Panc1 (cell line): ENCODE data around the gene KRT2. TPM values are rescaled to one million over a fixed set of nuclear protein-coding genes. Genes with fewer than 3 reads are reported as not detected.

Experiments
- ATAC-seq: fragments of 200-7000 bp; cut with Tn5 transposase; 2 replicates; pipeline ENCODE4 v1.9.1; 2020; ENCODE audit warnings: mild to moderate bottlenecking, moderate library complexity
- BruUV-seq: library from RNA; stranded (reverse); fragments of 400-500 nt; replicated peaks from 2 replicates; lab custom pipeline; 2021; lab: Mats Ljungman, UMichigan
- CTCF ChIA-PET: fragments of 300-600 bp; sonication (Branson Sonifier 250); formaldehyde crosslinking; loops from one replicate; lab custom pipeline; 2022; ENCODE audit warnings: antibody characterized with exemption; lab: Charles Lee
- POLR2A ChIA-PET: fragments of 300-600 bp; sonication (Branson Sonifier 250); formaldehyde crosslinking; loops from one replicate; lab custom pipeline; 2022; ENCODE audit warnings: antibody characterized with exemption; lab: Charles Lee
- DNase-seq: peaks from one replicate; pipeline ENCODE4 v3.0.0-alpha.2; 2010; ENCODE audit warnings: low read depth, low spot score
- H3K27ac ChIP-seq: 2 replicates; pipeline ENCODE4 v1.5.1; 2011; ENCODE audit warnings: mild to moderate bottlenecking, low read length, inconsistent platforms
- H3K27me3 ChIP-seq: fragments of 200-500 bp; sonication (Bioruptor generic); 2 replicates; pipeline ENCODE4 v1.6.0; 2014; ENCODE audit warnings: low read length, inconsistent platforms; ENCODE audit not compliant: control insufficient read depth, insufficient read depth
- H3K36me3 ChIP-seq: fragments of 200-500 bp; sonication (Bioruptor generic); 2 replicates; pipeline ENCODE4 v1.5.1; 2014; ENCODE audit warnings: inconsistent platforms, mild to moderate bottlenecking, low read length, moderate library complexity; ENCODE audit not compliant: control insufficient read depth, insufficient read depth
- H3K4me1 ChIP-seq: 2 replicates; pipeline ENCODE4 v1.5.1; 2011; ENCODE audit warnings: inconsistent platforms, mild to moderate bottlenecking, low read length, moderate library complexity; ENCODE audit not compliant: control insufficient read depth, insufficient read depth
- H3K4me3 ChIP-seq, 2 experiments: 2 replicates each; pipeline ENCODE4 v1.5.1; 2011 to 2012; ENCODE audit warnings: low read depth in 2 of 2, low read length in 2 of 2, mild to moderate bottlenecking in 2 of 2, inconsistent platforms in 1 of 2, moderate library complexity in 1 of 2
- H3K9me3 ChIP-seq: fragments of 200-500 bp; sonication (Bioruptor generic); 2 replicates; pipeline ENCODE4 v1.5.1; 2014; ENCODE audit warnings: low read depth, mild to moderate bottlenecking, inconsistent platforms, low read length, moderate library complexity; ENCODE audit not compliant: control insufficient read depth, insufficient read depth
- POLR2AphosphoS5 ChIP-seq: IDR thresholded peaks from 2 replicates; pipeline ENCODE4 v1.6.1; 2012; ENCODE audit warnings: mild to moderate bottlenecking, low read depth, low read length, moderate library complexity
- REST ChIP-seq, 2 experiments: IDR thresholded peaks; 2 replicates each; pipeline ENCODE4 v1.6.1; 2011 to 2012; ENCODE audit warnings: low read depth in 2 of 2, control low read depth in 1 of 2, low read length in 1 of 2, mild to moderate bottlenecking in 1 of 2, moderate library complexity in 1 of 2; ENCODE audit not compliant: insufficient read depth in 1 of 2
- SIN3A ChIP-seq: IDR thresholded peaks from 2 replicates; pipeline ENCODE4 v1.6.1; 2012; ENCODE audit warnings: low read depth, mild to moderate bottlenecking, low read length, moderate library complexity, borderline replicate concordance; ENCODE audit not compliant: insufficient read depth
- TCF7L2 ChIP-seq: IDR thresholded peaks from 2 replicates; pipeline ENCODE4 v1.6.1; 2011; ENCODE audit warnings: mild to moderate bottlenecking, low read depth, low read length, inconsistent platforms
- in situ Hi-C: cut with HindIII; loops from 2 replicates; pipeline ENCODE4 v1.10.0; 2016; ENCODE audit warnings: low sequenced_read_pairs, low pct_unique_long_range_greater_than_20kb
- intact Hi-C: fragments of 100-400 bp; cut with micrococcal nuclease; formaldehyde crosslinking; loops from one replicate; pipeline ENCODE4 v1.10.0; 2022; ENCODE audit not compliant: unreplicated experiment
- total RNA-seq: library from RNA; stranded (reverse); gene quantifications from one replicate; pipeline ENCODE4 v1.2.1, GENCODE V29; 2021; ENCODE audit not compliant: unreplicated experiment
- TF ChIP-seq, protein P1 (sequence below): fragments of 450-650 bp; IDR thresholded peaks from 2 replicates; pipeline ENCODE4 v1.5.1; 2017; ENCODE audit warnings: mild to moderate bottlenecking

The KRT2 gene
- total RNA-seq, 1 experiment from 2014 or later = 0.33 TPM

DNA sequence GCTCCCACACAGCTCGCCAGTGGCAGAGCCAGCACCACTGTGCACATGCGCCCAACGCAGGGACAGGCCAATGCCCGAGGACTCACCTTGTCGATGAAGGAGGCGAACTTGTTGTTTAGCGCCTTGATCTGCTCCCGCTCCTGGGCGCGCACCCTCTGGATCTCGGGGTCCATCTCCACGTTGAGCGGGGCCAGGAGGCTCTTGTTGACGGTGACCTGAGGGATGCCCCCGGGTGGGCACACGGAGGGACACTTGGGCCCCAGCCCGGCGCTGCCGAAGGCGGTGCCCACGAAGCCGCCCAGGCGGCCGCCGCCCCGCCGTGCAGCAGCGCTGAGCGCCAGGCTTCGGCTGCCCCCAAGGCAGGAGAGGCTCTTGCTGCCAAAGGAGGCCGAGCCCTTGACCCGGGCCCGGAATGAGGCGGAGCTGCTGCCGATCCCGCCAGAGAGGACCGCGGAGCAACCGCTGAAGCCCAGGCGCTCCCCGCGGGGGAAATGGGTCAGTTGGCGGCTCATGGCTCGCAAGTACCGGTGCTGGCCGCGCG, 51.0 kb downstream of the KRT2 start, which contains the start of gene KRT72:
Gene KRT72, minus strand, starts transcription at position 523 of the 541 bp plus-strand sequence. Its CDS starts 11 bp downstream, at position 512.
- intact Hi-C loops = no loop called here
- in situ Hi-C loops = no loop called here
- Histone ChIP-seq H3K27ac (no peak within 1 kb of the TSS), H3K4me1 (no peaks in the 10 kb centered on the region), H3K27me3 (peaks cover 12% of the 10 kb centered on the region), H3K36me3 (no peaks in the 10 kb centered on the region), H3K4me3 (no peak within 1 kb of the TSS), H3K9me3 (no peaks in the 10 kb centered on the region)
- no TSS peak for BruUV-seq
- ATAC-seq = no peak
- POLR2A ChIA-PET = no interaction called here
- CTCF ChIA-PET = no interaction called here
- TF ChIP-seq TCF7L2 (no peak), SIN3A (no peak), POLR2AphosphoS5 (no peak), REST (IDR thresholded peaks at IDR 0.05; ENCODE audit: insufficient read depth in 1 of 2, low read depth in 2 of 2, low read length in 1 of 2) (no peak)
- TF ChIP-seq, protein P1, sequence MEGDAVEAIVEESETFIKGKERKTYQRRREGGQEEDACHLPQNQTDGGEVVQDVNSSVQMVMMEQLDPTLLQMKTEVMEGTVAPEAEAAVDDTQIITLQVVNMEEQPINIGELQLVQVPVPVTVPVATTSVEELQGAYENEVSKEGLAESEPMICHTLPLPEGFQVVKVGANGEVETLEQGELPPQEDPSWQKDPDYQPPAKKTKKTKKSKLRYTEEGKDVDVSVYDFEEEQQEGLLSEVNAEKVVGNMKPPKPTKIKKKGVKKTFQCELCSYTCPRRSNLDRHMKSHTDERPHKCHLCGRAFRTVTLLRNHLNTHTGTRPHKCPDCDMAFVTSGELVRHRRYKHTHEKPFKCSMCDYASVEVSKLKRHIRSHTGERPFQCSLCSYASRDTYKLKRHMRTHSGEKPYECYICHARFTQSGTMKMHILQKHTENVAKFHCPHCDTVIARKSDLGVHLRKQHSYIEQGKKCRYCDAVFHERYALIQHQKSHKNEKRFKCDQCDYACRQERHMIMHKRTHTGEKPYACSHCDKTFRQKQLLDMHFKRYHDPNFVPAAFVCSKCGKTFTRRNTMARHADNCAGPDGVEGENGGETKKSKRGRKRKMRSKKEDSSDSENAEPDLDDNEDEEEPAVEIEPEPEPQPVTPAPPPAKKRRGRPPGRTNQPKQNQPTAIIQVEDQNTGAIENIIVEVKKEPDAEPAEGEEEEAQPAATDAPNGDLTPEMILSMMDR = no peak
- no peak for DNase-seq

DNA sequence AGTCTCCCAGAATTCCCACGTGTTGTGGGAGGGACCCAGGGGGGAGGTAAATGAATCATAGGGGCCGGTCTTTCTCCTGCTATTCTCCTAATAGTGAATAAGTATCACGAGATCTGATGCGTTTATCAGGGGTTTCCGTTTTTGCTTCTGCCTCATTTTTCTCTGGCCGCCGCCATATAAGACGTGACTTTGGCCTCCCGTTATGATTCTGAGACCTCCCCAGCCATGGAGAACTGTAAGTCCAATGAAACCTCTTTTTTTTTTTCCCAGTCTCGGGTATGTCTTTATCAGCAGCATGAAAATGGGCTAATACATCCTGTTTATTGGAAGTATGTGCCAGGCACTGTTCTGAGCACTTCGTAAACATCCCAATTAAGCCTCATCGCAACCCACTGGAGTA, 51.5 kb downstream of the KRT2 start:
- H3K4me3 ChIP-seq = no peak overlapping the region
- H3K36me3 ChIP-seq = no peaks in the 10 kb centered on the region
- H3K9me3 ChIP-seq = no peaks in the 10 kb centered on the region
- ChIA-PET POLR2A (no interaction called here), CTCF (no interaction called here)
- ATAC-seq (no peak), DNase-seq (no peak)
- BruUV-seq = no TSS peak
- peaks cover 16% of the 10 kb centered on the region for H3K27me3 ChIP-seq
- no peaks in the 10 kb centered on the region for H3K4me1 ChIP-seq
- in situ Hi-C loops (no loop called here), intact Hi-C loops (no loop called here)
- H3K27ac ChIP-seq = no peak overlapping the region
- TF ChIP-seq, protein P1 = no peak
- TF ChIP-seq REST (IDR thresholded peaks at IDR 0.05; ENCODE audit: insufficient read depth in 1 of 2, low read depth in 2 of 2, low read length in 1 of 2) = no peak
- no peak for TF ChIP-seq SIN3A
- TF ChIP-seq TCF7L2 = no peak
- TF ChIP-seq POLR2AphosphoS5 = no peak
